Measurements from ENCODE around the gene DRGX. TPM values are rescaled to one million over a fixed set of nuclear protein-coding genes. Genes with fewer than 3 reads are reported as not detected.

The DRGX gene
- total RNA-seq, 2 donors from 2014 or later, result not detected

- H3K4me1 ChIP-seq (ENCODE audit: control insufficient read depth in 1 of 2, low read depth in 2 of 2), result no peaks in the 10 kb centered on the region
- no peak for ATAC-seq (ENCODE audit: insufficient number of reproducible peaks, low FRiP score, low read depth)
- H3K27ac ChIP-seq, result no peak overlapping the region
- no peaks in the 10 kb centered on the region for H3K9me3 ChIP-seq
- TF ChIP-seq, protein P1, sequence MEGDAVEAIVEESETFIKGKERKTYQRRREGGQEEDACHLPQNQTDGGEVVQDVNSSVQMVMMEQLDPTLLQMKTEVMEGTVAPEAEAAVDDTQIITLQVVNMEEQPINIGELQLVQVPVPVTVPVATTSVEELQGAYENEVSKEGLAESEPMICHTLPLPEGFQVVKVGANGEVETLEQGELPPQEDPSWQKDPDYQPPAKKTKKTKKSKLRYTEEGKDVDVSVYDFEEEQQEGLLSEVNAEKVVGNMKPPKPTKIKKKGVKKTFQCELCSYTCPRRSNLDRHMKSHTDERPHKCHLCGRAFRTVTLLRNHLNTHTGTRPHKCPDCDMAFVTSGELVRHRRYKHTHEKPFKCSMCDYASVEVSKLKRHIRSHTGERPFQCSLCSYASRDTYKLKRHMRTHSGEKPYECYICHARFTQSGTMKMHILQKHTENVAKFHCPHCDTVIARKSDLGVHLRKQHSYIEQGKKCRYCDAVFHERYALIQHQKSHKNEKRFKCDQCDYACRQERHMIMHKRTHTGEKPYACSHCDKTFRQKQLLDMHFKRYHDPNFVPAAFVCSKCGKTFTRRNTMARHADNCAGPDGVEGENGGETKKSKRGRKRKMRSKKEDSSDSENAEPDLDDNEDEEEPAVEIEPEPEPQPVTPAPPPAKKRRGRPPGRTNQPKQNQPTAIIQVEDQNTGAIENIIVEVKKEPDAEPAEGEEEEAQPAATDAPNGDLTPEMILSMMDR (IDR thresholded peaks at IDR 0.05), result no peak
- H3K4me3 ChIP-seq, result no peak overlapping the region
- no peaks in the 10 kb centered on the region for H3K27me3 ChIP-seq (replicated peaks; ENCODE audit: insufficient read depth)
- DNase-seq (ENCODE audit: low spot score), result no peak
- no peaks in the 10 kb centered on the region for H3K36me3 ChIP-seq
Measured at GRCh38 chr10:49368256-49368655, 27.6 kb downstream of the DRGX start.

DNA sequence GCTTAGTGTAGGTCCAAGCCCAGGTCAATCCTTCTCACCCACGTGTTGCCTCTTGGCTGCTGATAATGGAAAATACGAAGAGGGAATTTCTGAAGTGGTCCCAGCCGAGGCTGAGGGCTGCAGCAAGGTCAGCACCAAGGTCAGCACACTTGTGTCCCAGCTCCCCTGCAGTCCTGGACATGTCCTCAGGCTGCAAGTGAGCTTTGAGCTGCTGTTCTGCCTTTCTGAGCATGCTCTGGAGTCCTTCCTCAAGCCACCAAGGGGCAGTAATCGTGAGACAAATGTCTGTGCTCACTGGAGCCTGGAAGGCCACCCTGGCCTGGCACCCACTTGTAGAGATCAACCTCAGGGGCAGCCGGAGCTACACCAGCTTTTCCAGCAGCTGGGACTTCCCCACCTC is 28.3 kb downstream of the DRGX start:
- no peak overlapping the region for H3K27ac ChIP-seq
- H3K4me3 ChIP-seq, result no peak overlapping the region
- DNase-seq (ENCODE audit: low spot score) (no peak), ATAC-seq (ENCODE audit: insufficient number of reproducible peaks, low FRiP score, low read depth) (no peak)
- H3K4me1 ChIP-seq (ENCODE audit: control insufficient read depth in 1 of 2, low read depth in 2 of 2), result no peaks in the 10 kb centered on the region
- H3K27me3 ChIP-seq (replicated peaks; ENCODE audit: insufficient read depth), result no peaks in the 10 kb centered on the region
- H3K36me3 ChIP-seq, result no peaks in the 10 kb centered on the region
- TF ChIP-seq, protein P1 (IDR thresholded peaks at IDR 0.05), result no peak
- H3K9me3 ChIP-seq, result no peaks in the 10 kb centered on the region

- DNase-seq (ENCODE audit: low spot score) (no peak), ATAC-seq (ENCODE audit: insufficient number of reproducible peaks, low FRiP score, low read depth) (no peak)
Measured at GRCh38 chr10:49366460-49366859, 29.4 kb downstream of the DRGX start.

GRCh38 chr10:49365675-49366415 is 30.0 kb downstream of the DRGX start:
- Histone ChIP-seq H3K4me3 (no peak overlapping the region), H3K27ac (no peak overlapping the region), H3K9me3 (no peaks in the 10 kb centered on the region), H3K4me1 (ENCODE audit: control insufficient read depth in 1 of 2, low read depth in 2 of 2) (no peaks in the 10 kb centered on the region), H3K27me3 (replicated peaks; ENCODE audit: insufficient read depth) (no peaks in the 10 kb centered on the region), H3K36me3 (no peaks in the 10 kb centered on the region)
- ATAC-seq (ENCODE audit: insufficient number of reproducible peaks, low FRiP score, low read depth), result no peak
- DNase-seq (ENCODE audit: low spot score), result no peak
- TF ChIP-seq, protein P1 (IDR thresholded peaks at IDR 0.05), result no peak

More at GRCh38 chr10:49366460-49366859, 29.4 kb downstream of the DRGX start:
- Histone ChIP-seq H3K36me3 (no peaks in the 10 kb centered on the region), H3K27me3 (replicated peaks; ENCODE audit: insufficient read depth) (no peaks in the 10 kb centered on the region), H3K4me3 (no peak overlapping the region), H3K4me1 (ENCODE audit: control insufficient read depth in 1 of 2, low read depth in 2 of 2) (no peaks in the 10 kb centered on the region), H3K9me3 (no peaks in the 10 kb centered on the region), H3K27ac (no peak overlapping the region)
- TF ChIP-seq, protein P1 (IDR thresholded peaks at IDR 0.05), result no peak

- no peak for DNase-seq (ENCODE audit: low spot score)
- H3K27me3 ChIP-seq (replicated peaks; ENCODE audit: insufficient read depth), result no peaks in the 10 kb centered on the region
- H3K27ac ChIP-seq, result no peak overlapping the region
- TF ChIP-seq, protein P1 (IDR thresholded peaks at IDR 0.05), result no peak
- no peaks in the 10 kb centered on the region for H3K36me3 ChIP-seq
- no peaks in the 10 kb centered on the region for H3K9me3 ChIP-seq
- no peak for ATAC-seq (ENCODE audit: insufficient number of reproducible peaks, low FRiP score, low read depth)
- H3K4me3 ChIP-seq, result no peak overlapping the region
- no peaks in the 10 kb centered on the region for H3K4me1 ChIP-seq (ENCODE audit: control insufficient read depth in 1 of 2, low read depth in 2 of 2)
Measured at GRCh38 chr10:49365275-49365674, 30.6 kb downstream of the DRGX start.

Data from thoracic aorta (tissue), 2 donors.